ENCODE results near the gene ETHE1.
"Not testable (repeated sequence)": the region's sequence is repeated elsewhere in the genome, so short reads cannot be mapped to it uniquely, and the experiment has no call there.

The ETHE1 gene

GRCh38 chr19:43522929-43523328 is 4.1 kb downstream of the ETHE1 start:
- DNase-seq: no peak

GRCh38 chr19:43519436-43520088 is 7.4 kb downstream of the ETHE1 start:
- DNase-seq: peak; percentile 93

- no peak for DNase-seq
These were observed 8.9 kb downstream of the ETHE1 start for GRCh38 chr19:43518051-43518450.

- DNase-seq: not testable (repeated sequence)
These were observed 14.6 kb downstream of the ETHE1 start for GRCh38 chr19:43512399-43512798.

- DNase-seq: no peak
These were observed 15.7 kb downstream of the ETHE1 start for GRCh38 chr19:43511324-43511723.

- no peak for DNase-seq
These were observed 16.3 kb downstream of the ETHE1 start for GRCh38 chr19:43510713-43511112.

GRCh38 chr19:43507880-43508279 is 19.1 kb downstream of the ETHE1 start:
- no peak for DNase-seq

- no peak for DNase-seq
These were observed 20.4 kb downstream of the ETHE1 start for GRCh38 chr19:43506629-43507028.

GRCh38 chr19:43505941-43506340 is 21.1 kb downstream of the ETHE1 start:
- no peak for DNase-seq

GRCh38 chr19:43505186-43505456 is 21.9 kb downstream of the ETHE1 start:
- no peak for DNase-seq

GRCh38 chr19:43504426-43505185 is 22.4 kb downstream of the ETHE1 start, which contains the start of gene PHLDB3:
TSS of gene PHLDB3 (minus strand) at chr19:43504746. CDS start at chr19:43504118, 628 bp downstream.
- no peak for DNase-seq

GRCh38 chr19:43503501-43504425 is 23.2 kb downstream of the ETHE1 start:
- peak; percentile 94 for DNase-seq

- DNase-seq: no peak
These were observed 24.5 kb downstream of the ETHE1 start for GRCh38 chr19:43502419-43502976.

- no peak for DNase-seq
These were observed 25.2 kb downstream of the ETHE1 start for GRCh38 chr19:43501661-43502418.

- DNase-seq: no peak
These were observed 28.0 kb downstream of the ETHE1 start for GRCh38 chr19:43499042-43499441.

GRCh38 chr19:43498233-43498842 is 28.7 kb downstream of the ETHE1 start:
- no peak for DNase-seq

GRCh38 chr19:43496960-43497359 is 30.0 kb downstream of the ETHE1 start:
- DNase-seq: no peak

- DNase-seq: no peak
These were observed 31.9 kb downstream of the ETHE1 start for GRCh38 chr19:43495082-43495481.

GRCh38 chr19:43490759-43491158 is 36.2 kb downstream of the ETHE1 start:
- DNase-seq: no peak

- DNase-seq: no peak
These were observed 36.9 kb downstream of the ETHE1 start for GRCh38 chr19:43489979-43490599.

- no peak for DNase-seq
These were observed 37.7 kb downstream of the ETHE1 start for GRCh38 chr19:43489310-43489709.

GRCh38 chr19:43488179-43488578 is 38.8 kb downstream of the ETHE1 start:
- no peak for DNase-seq
